GM20000 (cell line): ENCODE data around the gene MYO15B.
"Not testable (repeated sequence)": the region's sequence is repeated elsewhere in the genome, so short reads cannot be mapped to it uniquely, and the experiment has no call there.

Experiments used
- DNase-seq: peaks from one replicate; pipeline ENCODE4 v3.0.0; 2012; ENCODE audit warnings: low spot score
- TF ChIP-seq, protein P1 (sequence below): IDR thresholded peaks from 2 replicates; pipeline ENCODE4 v1.5.1; 2012; ENCODE audit warnings: mild to moderate bottlenecking, control low read depth; ENCODE audit errors: extremely low read depth, missing control alignments

MYO15B gene

DNA sequence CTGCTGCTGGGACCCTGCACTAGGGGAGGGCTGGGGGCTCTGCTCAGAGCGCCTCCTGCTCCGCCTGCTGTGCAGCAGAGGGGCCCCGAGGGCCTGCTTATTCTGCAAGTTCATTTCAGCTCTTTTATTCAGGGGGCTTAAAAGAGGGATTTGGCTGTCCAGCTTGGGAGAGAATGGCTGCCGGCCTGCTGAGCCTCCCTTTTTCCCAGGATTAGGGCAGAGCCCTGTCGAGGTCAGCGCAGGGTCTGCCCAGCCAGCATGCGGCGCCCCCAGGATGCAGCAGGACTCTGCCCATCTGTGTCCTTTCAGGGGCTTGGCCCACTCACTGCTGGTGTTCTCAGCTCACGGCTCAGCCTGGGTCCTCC lies 46.8 kb downstream of the MYO15B start:
- DNase-seq, result no peak
- TF ChIP-seq, protein P1, sequence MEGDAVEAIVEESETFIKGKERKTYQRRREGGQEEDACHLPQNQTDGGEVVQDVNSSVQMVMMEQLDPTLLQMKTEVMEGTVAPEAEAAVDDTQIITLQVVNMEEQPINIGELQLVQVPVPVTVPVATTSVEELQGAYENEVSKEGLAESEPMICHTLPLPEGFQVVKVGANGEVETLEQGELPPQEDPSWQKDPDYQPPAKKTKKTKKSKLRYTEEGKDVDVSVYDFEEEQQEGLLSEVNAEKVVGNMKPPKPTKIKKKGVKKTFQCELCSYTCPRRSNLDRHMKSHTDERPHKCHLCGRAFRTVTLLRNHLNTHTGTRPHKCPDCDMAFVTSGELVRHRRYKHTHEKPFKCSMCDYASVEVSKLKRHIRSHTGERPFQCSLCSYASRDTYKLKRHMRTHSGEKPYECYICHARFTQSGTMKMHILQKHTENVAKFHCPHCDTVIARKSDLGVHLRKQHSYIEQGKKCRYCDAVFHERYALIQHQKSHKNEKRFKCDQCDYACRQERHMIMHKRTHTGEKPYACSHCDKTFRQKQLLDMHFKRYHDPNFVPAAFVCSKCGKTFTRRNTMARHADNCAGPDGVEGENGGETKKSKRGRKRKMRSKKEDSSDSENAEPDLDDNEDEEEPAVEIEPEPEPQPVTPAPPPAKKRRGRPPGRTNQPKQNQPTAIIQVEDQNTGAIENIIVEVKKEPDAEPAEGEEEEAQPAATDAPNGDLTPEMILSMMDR, result no peak

DNA sequence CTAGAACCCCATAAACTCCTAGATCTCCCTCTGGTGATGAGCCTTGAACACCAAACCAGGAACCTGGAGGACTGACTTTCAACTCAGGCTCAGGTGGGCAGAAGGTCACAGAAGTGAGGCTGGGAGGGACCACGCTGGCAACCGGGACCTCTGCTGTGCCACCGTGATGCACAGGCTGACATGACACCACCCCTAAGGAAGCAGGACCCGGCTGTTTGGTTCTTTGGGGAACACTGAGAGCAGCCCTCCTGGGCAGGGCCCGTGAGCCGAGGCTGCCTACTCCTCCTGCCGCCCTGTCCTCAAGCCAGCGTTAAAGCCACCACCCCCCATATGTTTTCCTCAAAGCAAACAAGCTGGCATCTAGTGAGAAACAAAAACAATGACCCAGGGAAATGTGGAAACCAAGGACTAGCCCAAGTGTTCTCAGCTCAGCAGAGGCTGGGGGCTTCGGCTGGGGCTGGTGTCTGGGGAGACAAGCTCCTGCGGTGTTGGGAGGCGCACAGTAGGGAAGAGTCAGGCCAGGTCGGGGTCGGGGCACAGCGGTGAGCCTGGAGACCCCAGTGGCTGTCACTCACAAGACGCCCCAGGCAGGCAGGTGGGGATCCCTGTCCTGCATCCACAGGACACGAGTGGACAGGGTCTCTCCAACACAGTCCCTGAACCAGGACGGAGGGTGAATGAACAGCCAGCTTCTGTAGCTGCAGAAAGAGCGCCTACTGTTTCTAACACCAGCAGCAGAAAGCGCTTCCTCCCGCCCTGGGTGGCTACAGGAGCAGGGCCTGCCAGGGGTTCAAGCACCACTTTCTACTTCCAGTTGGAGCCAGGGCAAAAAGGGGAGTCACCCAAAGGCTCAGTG lies 47.4 kb downstream of the MYO15B start:
- TF ChIP-seq, protein P1, result no peak

DNA sequence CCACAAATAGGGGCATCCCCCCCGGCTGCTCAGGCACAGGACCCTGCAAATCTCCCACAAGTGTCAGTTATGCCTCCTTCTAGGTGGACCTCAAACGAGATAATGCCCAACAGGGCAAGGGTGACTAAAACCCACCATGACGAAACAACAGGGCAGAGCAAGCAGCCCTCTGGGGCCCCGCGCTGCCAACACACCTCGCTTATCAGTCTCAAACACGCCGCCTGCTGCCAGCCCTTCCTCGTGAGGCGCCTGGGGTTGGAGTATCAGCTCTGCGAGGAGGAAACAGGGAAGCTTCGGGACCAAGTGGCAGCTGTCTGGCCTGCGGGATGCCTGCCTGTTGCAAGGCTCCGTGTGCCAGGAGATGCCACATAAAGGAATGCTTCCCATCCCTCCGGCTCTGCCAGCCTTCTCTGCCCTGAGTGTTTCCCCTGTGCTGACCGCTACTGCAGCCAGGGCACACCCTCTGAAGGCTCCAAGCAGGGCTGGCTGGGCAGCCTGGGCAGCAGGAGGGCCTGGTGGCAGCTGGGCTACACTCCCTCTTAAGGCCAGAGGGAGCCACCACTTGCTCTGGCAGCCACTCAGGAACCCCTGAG lies 48.1 kb downstream of the MYO15B start:
- DNase-seq, result no peak
- TF ChIP-seq, protein P1, result no peak

More for the DNA sequence above, 47.4 kb downstream of the MYO15B start:
- no peak for DNase-seq

DNA sequence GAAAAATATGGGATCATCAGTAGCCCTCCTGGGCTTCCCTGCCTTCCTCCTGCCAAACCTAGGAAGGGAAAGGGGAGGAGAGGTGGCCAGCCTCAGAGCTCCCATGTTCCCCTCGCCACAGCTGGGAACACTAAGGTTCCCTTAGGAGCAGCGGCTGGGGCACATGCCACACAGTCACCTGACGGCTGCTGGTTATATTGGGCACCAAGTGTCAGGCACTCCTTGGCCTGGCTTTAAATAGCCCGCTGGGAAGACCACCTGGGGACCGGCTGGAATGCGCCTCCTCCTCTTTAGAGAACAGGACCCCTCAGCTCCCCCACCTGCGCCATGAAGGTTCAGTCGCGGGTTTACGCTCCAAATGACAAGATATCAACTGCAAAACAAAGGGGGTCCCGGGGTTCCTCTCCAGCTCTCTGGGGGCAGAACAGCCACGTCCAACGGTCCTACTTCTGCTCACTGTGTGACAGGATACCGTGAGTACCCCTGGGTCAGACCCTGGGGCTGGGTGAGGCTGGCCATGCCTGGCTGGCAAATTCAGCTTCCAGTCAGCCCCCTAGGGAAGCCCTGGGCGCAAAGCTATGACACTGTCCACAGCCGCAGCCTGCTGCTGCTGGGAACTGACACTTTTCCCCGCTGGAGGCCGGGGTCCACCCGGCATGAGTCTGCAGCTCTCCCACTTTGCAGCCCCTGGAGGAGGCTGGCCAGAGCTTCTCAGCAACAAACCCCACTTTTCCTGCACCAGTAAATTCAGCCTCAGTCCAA lies 49.0 kb downstream of the MYO15B start:
- no peak for DNase-seq
- TF ChIP-seq, protein P1, result no peak

DNA sequence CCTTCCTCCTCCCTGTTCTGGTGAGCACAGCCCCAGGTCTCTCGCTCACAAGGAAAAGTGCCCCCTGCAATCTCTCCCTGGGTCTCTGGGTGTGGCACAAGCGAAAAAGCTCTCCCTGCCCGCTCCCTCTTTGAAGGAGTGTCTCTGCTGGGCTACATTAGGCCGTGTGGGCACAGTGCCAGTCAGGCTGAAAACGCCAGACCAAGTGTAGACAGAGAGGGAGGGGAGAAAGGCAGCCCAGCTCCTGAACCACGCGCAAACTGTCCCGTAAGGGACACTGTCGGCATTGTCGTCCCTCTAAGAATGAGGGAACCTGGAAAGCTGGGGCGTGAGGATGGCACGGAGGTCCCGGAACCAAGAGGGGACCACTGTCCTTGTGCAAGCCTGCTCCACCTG lies 49.5 kb downstream of the MYO15B start:
- no peak for DNase-seq
- TF ChIP-seq, protein P1, result no peak

DNA sequence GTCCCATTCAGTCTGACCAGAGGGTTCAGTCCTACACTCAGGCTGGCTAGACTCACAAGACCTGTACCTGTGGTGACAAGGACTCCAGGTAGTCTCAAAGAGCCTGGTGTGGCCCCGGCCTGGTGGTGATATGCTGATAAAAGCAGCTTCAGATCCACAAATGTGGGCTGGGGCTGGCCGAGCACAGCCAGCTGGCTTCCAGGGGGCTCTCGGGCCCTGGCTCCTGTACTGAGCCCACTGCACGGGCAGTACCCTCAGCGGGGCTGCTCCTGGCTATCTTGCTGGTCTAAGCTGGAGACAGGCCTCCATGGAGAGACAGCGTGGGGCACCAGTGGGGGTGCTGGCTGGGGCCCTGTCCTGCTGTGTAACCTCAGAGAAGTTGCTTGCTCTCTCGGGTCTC lies 50.0 kb downstream of the MYO15B start:
- DNase-seq, result no peak
- TF ChIP-seq, protein P1, result no peak

DNA sequence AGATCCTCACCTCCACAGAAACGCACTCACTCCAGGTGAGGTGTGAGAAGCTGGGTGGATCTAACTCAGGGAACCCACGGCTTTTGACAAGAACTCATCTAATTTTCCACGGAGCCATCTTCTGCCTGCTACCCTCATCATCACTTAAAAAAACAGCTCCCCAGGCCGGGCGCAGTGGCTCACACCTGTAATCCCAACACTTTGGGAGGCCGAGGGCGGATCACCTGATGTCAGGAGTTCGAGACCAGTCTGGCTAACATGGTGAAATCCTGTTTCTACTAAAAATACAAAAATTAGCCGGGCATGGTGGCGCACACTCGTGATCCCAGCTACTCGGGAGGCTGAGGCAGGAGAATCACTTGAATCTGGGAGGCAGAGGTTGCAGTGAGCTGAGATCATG lies 50.4 kb downstream of the MYO15B start:
- not testable (repeated sequence) for DNase-seq
